ENCODE measurements around the gene CHST15. TPM values are rescaled to one million over a fixed set of nuclear protein-coding genes. Genes with fewer than 3 reads are reported as not detected.

Gene CHST15
- total and polyA plus RNA-seq, 2 of the 4 experiments (the other 2 are of a cell fraction) = 0.14 to 0.18 TPM

DNA sequence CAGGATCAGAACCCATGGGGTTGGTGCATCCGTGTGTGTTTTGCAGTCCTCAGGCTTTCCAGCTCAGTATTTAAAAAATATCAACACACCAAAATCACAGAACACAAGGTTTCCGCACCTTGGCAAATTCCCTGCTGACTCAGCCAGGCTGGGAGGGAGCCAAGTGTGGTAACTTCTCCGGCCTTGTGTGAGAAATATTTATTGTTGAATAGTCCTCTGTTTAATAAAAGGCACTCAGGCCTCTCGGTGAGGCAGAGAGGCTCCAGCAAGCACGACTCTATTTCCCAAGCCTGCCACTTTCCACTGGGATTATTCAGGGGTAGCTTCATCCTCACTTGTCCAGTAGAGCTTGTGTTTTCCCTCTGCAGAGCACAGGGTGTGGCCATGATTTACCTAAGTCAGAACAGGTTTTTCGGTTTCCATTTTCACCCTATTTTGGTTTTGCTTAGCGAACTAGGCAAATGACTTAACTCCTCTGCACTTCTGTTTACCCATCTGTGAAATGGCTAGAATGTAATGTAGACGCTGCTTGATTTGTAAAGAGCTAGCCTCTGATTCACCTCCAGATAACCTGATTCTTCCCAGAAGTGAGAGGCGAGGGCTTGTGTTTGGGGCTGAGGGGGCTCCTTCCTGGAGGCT is 13.0 kb upstream of the CHST15 start:
- peak; percentile 55 for DNase-seq

More for the DNA sequence above, 13.0 kb upstream of the CHST15 start:
- no peak overlapping the region for H3K18ac ChIP-seq (ENCODE audit: low read depth, low read length)
- H3K9me3 ChIP-seq (ENCODE audit: control insufficient read depth, insufficient read depth, low read length) = peaks cover 3% of the 10 kb centered on the region; the same call in 1 of the 2 replicates
- no peak overlapping the region for H4K8ac ChIP-seq (ENCODE audit: low read depth in 2 of 2, low read length in 2 of 2)
- POLR2A ChIA-PET (ENCODE audit: unreplicated experiment) = no interaction called here
- H4K91ac ChIP-seq (ENCODE audit: insufficient read depth, low read depth, low read length) = no peak overlapping the region
- no peak overlapping the region for H2BK20ac ChIP-seq (ENCODE audit: low read depth, low read length)
- no peak overlapping the region for H2BK120ac ChIP-seq (ENCODE audit: low read depth, low read length)
- no TSS peak for BruUV-seq (replicated peaks)
- H3K36me3 ChIP-seq (ENCODE audit: control insufficient read depth, insufficient read depth, low read length) = no peaks in the 10 kb centered on the region
- H3K56ac ChIP-seq (ENCODE audit: extremely low read depth, insufficient read depth, low read length) = no peak overlapping the region
- H2AK9ac ChIP-seq (replicated peaks; ENCODE audit: low read depth, low read length, poor library complexity) = no peak overlapping the region
- dilution Hi-C loops (cut with HindIII; ENCODE audit: low sequenced_read_pairs, unreplicated experiment) (no loop called here), in situ Hi-C loops (cut with MboI; ENCODE audit: low sequenced_read_pairs) (no loop called here), intact Hi-C loops (cut with micrococcal nuclease) (no loop called here)
- H3K9me1 ChIP-seq (ENCODE audit: insufficient read depth, low read length) = no peaks in the 10 kb centered on the region
- no peak overlapping the region for H3K23ac ChIP-seq (ENCODE audit: low read depth, low read length)
- H3K4me1 ChIP-seq (ENCODE audit: control insufficient read depth, insufficient read depth, low read length) = no peaks in the 10 kb centered on the region
- no peak overlapping the region for H4K5ac ChIP-seq (ENCODE audit: low read depth, low read length)
- no peak overlapping the region for H3K27ac ChIP-seq (ENCODE audit: insufficient read depth, low read length)
- ATAC-seq (ENCODE audit: low read depth) = peak; percentile 46
- H3K4ac ChIP-seq (ENCODE audit: low read depth, low read length) = no peak overlapping the region
- H2AK5ac ChIP-seq (ENCODE audit: low read depth, low read length) = no peak overlapping the region
- no peak overlapping the region for H2BK15ac ChIP-seq (ENCODE audit: low read depth, low read length)
- H3K4me2 ChIP-seq (ENCODE audit: low read depth, low read length) = no peak overlapping the region
- H2AFZ ChIP-seq (replicated peaks; ENCODE audit: low read length, poor library complexity) = no peak overlapping the region
- no peak overlapping the region for H2BK5ac ChIP-seq (ENCODE audit: low read depth, low read length, poor library complexity, severe bottlenecking)
- H4K20me1 ChIP-seq (ENCODE audit: insufficient read depth, low read length) = no peaks in the 10 kb centered on the region
- no peak overlapping the region for H3K14ac ChIP-seq (replicated peaks; ENCODE audit: low read depth, low read length)
- no peak overlapping the region for H3K9ac ChIP-seq (ENCODE audit: low read depth, low read length)
- no peak overlapping the region for H3K4me3 ChIP-seq (ENCODE audit: insufficient read depth, low read depth, low read length)
- peaks cover 2% of the 10 kb centered on the region; the same call in 1 of the 2 replicates for H3K27me3 ChIP-seq (ENCODE audit: control insufficient read depth, insufficient read depth, low read length)
- H3K79me1 ChIP-seq (ENCODE audit: low read depth in 1 of 2, low read length in 2 of 2) = no peaks in the 10 kb centered on the region
- CTCF ChIA-PET = no interaction called here
- TF ChIP-seq MAZ (IDR thresholded peaks at IDR 0.05; ENCODE audit: borderline replicate concordance, low read depth, low read length) (no peak), SMC3 (IDR thresholded peaks at IDR 0.05; ENCODE audit: low read depth, low read length) (no peak), CHD1 (IDR thresholded peaks at IDR 0.05; ENCODE audit: low read depth, low read length) (no peak), RCOR1 (IDR thresholded peaks at IDR 0.05; ENCODE audit: insufficient replicate concordance, low read length) (no peak), MAFK (IDR thresholded peaks at IDR 0.05; ENCODE audit: low read depth, low read length) (no peak), POLR2A (IDR thresholded peaks at IDR 0.05; ENCODE audit: low read depth, low read length) (no peak), FOS (IDR thresholded peaks at IDR 0.05; ENCODE audit: low read depth, low read length) (no peak), NFE2L2 (IDR thresholded peaks at IDR 0.05; ENCODE audit: low read depth, low read length) (no peak)
- TF ChIP-seq, protein P1, sequence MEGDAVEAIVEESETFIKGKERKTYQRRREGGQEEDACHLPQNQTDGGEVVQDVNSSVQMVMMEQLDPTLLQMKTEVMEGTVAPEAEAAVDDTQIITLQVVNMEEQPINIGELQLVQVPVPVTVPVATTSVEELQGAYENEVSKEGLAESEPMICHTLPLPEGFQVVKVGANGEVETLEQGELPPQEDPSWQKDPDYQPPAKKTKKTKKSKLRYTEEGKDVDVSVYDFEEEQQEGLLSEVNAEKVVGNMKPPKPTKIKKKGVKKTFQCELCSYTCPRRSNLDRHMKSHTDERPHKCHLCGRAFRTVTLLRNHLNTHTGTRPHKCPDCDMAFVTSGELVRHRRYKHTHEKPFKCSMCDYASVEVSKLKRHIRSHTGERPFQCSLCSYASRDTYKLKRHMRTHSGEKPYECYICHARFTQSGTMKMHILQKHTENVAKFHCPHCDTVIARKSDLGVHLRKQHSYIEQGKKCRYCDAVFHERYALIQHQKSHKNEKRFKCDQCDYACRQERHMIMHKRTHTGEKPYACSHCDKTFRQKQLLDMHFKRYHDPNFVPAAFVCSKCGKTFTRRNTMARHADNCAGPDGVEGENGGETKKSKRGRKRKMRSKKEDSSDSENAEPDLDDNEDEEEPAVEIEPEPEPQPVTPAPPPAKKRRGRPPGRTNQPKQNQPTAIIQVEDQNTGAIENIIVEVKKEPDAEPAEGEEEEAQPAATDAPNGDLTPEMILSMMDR (conservative IDR thresholded peaks at IDR 0.05; ENCODE audit: low read depth, low read length) = no peak
- WGBS, 2 experiments (ENCODE audit: extremely low coverage in 2 of 2, insufficient read length in 1 of 2) = no CpG with 5 or more reads among the region's 9 CpGs

Data from IMR-90 (cell line).